NCI-H524 (cell line): ENCODE data around the gene CA10.

Experiments used
- DNase-seq, 2 experiments: peaks; one replicate each; lab custom pipeline; 2025; lab: John Stamatoyannopoulos, UW

CA10 gene

DNA sequence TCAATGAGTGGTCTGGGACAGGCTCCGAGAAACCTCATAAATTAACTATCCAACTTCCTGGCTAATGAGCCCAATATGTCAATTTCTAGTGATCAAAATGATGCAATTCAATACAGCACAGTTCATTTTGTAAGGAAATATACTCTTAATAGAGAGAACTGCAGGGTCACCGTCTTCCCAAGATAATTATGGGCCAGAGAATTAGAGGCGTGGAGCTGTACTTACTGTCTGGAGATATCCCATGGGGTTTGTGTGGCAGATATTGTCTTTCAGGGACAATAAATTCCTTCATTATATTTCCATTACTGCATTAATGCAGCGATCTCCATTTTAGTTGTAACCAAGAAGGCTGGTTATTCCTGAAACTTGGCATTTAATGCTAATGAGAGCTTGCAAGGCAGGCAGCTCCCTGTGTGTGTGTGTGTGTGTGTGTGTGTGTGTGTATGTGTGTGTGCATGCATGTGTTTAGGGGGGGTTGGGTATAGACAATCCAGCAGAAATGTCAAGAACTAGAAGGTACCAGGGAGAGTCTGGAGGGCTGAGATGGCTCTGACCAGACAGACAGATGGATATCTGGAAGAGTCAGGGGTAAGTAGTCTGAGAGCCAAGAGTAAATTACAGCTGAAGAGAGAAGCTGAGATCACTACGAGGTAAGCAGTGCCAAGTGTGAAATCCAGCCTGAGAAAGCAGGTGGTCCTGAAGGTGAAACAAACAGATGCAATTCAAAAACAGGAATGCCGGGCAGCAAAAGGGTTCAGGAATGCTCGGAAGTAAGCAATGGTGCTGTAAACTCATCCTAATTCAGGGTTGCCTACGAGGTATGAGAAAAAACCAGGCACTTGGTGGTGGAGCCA is 393.0 kb downstream of the CA10 start:
- DNase-seq: peak; percentile 31 to 79

DNA sequence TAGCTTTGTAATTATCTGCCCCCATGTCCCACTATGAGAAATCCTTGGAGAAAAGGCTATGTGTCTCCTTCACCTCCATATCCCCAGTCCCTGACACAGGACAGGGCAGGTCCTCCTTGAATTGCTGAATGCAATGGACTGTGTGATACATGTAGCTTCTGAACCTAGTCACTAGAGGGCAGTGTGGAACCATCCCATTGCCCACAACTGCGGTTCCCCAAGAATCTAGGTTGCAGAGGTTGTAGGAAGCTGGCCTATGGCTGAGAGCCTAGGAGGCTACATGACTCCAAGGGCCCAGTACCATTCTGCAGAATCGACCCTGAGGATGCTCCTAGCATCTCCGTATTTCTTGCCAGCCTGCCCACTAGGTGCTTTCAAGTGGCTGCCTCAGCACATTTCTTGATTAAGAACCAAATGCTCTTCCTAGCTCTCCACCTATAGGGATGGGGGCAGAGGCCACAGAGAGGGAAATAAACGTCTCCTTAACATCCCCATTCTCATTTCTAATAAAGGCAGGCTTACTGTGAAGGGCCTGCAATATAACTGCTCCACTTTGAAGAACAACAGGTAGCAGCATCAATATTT is 394.0 kb downstream of the CA10 start:
- peak; percentile 83 to 94 for DNase-seq

DNA sequence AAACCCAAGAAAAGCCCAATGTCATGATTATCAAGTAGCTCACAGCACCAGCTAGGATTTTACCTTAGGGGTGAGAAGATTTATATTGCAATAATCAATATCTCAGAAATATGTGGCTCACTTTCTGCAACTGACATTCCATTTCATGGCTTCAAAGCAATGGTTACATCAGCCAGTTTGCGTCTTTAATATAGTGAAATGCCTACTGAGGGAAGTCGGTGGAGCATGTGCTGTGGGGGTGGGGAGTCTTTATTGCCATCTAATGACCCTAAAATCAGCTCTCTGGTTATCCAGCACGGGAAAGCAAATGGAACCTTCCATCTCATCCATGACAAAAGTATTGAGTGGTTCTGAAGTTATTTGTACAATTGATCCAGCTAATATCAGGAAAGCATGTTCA is 395.5 kb downstream of the CA10 start:
- no peak for DNase-seq

DNA sequence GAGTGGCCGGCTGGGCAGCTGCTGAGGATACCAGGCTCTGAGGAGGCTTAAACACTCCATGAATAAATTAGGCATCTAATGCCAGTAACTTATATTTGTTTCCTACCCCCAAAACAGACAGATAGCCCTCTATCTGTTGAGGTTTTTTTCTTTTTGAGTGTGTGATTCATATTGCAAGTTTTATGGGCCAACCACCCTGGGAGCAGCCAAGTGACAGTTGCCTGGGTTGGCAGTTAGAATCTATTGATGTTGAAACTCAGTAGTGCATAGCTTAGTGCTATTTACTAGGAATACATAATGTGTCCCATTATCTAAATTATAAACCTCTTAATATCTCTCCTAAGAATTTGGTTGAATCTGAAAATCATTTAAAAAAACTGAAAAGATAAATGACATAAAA is 397.4 kb downstream of the CA10 start:
- DNase-seq: peak in 1 of 2 experiments; percentile 52

DNA sequence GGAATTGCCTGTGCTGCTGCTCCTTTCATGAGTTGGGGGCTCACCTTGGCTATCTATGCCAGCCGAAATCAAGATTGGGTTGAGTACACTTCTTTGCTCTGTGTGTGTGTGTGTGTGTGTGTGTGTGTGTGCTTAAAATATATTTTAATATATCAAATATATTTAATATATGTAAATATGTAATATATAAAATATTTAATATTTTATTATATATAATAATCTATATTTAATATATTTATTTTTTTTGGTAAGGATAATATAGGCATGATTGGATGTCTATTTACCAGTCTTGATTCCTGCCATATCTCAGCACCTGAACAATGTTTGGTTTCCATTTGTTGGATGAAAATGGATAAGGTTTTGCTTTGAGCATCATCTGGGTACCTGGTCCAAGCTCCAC is 399.3 kb downstream of the CA10 start:
- DNase-seq: no peak

DNA sequence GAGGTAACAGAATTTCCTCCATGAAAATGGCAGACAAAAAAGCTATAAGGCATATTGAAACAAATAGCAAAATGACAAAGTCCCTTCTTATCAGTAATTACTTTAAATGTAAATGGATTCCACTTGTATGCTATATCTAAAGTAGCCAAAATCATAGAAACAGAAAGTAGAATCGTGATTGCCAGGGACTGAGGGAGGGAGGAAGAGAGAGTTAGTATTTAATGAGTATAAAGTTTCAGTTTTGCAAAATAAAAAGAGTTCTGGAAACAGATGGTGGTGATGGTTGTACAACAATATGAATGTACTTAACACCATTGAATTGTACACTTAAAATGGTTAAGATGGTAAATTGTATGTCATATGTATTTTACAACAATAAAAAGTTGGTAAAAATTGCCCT is 407.4 kb downstream of the CA10 start:
- DNase-seq: no peak

DNA sequence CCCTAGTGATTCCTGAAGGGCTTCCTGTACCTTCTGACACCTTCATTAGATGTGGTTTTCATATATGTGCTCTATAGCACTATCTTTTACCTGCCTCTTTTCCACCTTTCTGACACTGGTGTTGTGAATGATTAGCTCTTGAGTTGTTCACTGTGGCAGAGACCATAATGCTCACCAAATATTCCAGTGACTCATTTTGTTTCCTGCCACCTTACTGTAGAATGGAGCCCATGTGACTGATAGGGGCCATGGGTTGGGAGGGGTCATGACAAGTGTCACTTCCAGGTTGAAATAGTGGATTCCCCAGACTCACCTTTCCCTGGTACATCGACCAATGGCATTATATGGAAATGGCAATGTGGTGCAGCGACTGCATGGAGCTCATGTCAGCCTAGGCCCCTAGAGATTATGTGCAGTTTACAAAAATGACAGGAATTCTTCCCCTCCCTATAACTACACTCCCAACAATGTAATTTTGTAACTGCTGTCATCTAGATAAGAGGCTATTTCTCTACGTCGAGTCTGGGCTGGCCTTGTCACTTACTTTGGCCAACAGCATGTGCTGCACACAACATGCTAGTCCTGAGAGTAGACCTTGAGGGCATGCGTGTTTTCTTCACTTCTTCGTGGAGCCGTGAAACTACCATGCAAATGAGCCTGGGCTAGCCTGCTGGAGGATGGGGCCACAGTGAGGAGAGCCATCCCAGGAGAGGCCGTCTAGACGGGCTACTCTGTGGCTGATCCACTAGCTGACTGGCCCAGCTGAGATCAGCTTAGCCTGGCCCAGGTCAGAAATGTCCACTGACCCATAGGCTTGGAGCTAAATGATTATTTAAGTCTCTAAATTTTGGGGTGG is 409.5 kb downstream of the CA10 start:
- DNase-seq: no peak

DNA sequence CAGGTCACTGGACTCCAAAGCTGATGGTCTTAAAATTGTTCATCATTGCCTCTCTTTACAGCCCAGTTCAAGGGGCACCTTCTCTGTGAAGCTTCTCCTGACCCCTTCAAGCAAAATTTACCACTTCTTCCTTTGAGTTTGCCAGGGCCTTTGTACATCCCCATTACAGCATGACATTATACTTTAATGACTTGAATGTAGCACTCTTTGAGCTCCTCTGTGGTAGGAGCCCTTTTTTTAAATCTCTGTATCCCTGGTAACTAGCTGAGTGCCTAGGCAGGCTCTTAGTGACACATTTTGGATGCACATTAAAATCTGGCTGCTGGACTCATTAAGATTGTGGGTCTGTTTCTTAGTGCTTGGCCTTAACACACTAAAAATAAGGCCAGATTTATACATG is 412.1 kb downstream of the CA10 start:
- peak in 1 of 2 experiments; percentile 52 for DNase-seq

DNA sequence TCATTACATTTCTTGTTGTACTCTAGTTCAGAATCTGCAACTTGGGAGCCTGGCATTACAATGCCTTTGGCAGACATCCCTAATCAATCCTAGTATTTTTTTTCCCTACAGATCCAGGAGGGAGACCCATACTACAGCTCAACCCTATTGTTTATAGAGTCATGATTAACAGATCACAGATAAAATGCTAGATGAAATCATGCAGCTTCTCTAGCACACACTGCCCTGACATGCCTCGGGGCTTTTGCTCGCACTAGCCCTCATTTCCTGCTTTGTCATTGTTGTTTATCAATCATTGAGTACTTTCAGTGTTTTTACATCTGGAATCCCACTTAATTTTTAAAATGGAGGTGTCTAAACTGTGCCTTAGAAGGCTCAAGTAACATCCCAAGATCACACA is 412.5 kb downstream of the CA10 start:
- DNase-seq: no peak

DNA sequence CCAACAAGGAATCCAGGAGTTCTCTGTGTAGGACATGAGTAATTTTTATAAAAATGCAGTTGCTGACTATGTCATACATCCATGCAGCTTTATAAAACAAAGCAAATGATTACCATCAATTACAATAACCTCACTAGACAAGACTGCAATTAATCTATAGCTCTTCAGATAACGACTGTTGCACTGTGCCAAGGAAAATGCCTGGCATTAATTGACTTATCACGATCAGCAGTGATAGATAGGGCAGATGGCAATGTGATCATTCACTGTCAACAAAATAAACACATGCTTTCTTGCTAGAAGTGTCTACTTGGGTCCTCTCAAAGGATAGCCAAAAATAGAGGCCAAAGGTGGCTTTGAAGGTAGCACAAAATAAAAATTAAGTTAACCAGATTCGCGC is 415.0 kb downstream of the CA10 start:
- DNase-seq: peak in 1 of 2 experiments; percentile 25

DNA sequence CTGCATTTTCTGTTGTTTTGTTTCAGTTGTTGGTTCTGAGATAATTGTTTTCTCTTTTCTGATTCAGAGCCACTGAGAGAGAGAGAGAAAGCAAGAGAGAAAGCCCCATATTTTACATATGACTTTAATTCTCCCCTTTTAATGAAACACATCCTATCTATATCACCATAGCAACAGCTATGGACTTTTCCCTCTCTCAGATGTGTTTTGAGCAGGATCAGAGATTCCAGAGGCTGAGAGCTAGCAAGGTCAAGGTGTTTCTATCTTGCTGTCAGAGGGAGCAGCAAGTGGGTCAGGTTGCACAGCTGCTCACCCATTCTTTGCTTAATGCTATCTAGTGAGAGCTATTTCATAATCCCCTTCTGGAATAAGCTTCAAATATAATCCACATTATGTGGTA is 415.9 kb downstream of the CA10 start:
- peak in 1 of 2 experiments; percentile 97 for DNase-seq

DNA sequence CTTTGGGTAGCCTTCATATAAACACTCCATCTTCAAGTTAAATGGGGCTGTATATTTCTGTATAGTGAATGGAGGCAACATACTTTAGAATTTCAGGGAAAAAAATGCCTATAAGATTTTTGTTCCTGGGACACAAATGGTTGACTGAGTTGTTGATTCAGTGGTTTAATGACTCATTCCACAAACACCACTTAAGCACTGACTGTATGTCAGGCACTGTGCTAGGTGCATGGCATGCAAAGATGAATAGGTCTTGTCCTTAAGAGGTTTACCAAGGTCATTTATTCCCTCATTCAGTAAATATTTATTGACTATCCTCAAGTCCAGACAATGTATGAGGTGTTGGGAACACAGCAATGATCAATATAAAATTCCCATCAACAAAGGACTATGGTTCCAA is 417.1 kb downstream of the CA10 start:
- DNase-seq: no peak

DNA sequence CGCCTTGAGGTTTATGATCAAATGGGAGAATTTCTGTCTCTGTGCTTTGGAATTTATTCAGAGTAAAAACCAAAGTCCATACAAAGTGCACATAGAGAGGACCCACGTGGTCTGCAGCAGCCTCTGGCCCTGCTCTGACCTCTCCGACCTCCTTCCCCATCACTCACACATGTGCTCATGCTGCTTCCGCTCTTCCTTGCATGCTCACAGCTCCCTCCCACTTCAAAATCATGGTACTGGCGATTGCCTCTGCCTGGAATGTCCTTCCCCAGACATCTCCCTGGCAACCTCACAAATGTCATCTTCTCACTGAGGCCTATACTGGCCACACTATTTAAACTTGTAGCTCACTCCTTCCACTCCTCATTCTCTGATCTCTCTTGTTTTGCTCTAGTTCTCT is 418.0 kb downstream of the CA10 start:
- no peak for DNase-seq

DNA sequence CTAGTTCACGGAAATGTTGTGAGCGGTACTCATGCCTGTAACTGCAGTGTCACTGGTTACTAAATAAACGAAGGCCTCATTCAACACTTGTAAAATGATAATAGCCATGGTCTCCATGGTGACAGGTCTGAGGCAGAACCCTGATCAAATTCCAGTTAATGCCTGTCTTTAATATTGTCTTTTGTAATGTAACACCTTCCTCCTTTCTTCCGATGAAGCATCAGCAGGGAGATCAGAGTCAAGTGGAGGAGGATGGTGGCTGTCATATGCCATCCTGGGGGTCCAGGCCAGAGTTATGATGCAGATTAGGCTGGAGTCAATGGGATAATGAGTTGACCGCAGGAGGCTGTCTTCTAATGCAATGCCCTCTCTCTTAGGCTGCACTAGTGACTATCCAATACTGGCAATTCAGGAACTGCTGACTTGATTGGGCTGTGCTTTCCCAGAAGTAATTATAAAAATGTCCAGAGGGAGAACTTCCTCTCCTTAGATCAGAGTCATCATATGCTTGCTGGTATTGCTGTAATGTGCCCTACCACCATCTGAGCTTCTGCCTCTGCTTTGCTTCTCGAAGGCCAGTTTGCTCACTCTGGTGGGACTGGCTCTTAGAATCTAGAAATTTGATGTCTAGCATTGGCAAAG is 419.1 kb downstream of the CA10 start:
- DNase-seq: peak; percentile 83 to 98

DNA sequence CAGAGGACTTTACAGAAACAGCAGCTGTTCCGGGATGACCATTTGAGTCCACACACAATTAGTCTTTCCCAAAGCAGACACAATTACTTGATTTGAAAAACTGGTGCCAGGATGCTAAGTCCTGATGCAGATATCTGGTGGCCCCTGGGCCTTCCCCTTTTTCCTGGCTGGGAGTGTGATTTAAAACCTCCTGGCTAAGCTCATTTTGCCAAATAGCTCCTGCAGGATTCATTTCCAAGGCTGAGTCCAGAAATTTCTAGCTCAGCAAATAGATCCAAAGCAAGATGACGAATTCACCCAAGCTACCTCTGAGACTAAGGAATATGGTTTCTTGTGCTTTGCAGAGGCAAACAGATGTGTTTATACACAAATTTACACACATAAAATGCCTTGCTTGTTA is 422.2 kb downstream of the CA10 start:
- DNase-seq: no peak

DNA sequence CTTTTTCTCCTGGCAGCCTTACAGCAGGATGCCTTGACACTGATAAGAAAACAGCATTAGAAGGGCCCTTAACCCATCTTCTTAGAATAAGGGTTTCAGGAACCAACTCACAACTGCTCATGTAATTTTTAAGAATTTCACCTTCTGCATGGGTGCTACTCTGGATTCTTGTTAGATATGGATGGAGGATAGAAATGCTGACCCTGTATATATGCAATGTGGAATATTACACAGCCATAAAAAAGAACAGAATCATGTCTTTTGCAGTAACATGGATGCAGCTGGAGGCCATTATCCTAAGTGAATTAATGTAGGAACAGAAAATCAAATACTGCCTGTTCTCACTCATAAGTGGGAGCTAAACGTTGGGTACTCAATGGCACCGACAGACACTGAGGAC is 423.5 kb downstream of the CA10 start:
- no peak for DNase-seq

DNA sequence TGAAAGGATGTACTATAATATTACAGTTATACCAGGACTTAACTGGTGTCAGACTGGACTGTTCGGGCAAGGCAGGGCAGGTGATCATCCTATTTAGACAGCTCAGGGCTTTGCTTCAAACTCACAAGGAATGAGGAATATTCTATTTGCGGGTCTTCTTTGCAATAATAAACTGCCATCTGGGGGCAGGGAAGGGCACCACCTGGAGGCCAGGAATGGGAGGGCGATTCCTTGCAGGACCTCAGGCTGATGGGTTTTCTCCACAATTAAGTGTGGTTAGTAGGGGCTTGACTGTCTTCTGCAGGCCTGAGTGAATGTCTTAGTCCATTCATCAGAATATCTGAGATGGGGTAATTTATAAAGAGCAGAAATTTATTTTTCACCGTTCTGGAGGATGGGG is 424.1 kb downstream of the CA10 start:
- DNase-seq: peak in 1 of 2 experiments; percentile 33

DNA sequence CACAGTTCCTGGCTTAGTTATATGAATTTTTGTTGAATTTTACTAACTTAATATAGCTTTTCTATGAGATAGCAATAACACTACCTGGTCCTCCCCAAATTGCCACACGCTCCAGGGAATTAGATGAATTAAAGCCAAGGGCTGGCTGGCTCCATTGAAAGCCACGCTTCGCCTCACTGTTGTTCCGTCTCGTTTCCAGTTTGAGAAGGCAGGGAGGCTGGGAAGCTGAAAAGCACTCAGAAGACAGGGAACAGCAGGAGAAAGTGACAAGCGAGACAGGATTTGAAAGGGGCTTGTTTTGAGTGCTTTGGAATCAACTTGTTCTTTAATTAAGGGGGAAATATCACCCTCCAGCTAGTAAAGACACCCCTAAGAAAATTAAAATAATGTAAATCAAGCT is 425.3 kb downstream of the CA10 start:
- DNase-seq: no peak

DNA sequence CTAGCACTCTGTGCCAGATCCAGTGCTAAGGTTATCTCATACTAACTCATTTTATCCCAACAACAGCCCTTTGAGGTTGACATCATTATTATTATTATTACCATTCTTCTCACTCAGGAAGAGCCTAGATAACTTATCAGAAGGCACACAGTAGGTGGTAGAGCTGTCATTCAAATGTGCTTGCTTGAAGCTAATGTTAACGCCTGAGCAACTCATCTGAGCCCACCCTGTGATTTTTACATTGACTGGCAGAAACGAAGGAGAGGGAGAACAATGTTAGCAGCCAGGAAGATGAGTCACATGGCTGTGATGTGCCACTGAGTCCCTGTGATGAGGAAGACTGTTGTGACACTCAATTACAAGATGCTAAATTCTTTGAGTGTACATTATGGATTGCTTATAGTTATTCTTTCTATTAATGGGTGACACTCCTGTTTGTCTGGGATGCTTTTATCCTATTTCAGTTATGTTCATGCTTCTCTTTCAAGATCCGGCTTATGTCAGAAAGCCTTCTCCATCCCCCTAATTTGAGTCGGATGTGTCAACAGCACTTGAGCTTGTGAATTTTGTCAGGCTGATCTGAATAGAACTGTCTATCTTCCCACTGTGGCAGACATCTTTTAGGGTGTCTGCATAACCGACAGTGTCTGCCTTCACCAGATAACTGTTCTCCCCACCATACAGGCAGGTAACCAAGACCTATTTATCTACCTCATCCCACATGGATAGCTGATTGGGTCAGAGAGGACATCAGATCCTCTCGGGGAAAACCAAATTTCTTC is 426.4 kb downstream of the CA10 start:
- DNase-seq: no peak

DNA sequence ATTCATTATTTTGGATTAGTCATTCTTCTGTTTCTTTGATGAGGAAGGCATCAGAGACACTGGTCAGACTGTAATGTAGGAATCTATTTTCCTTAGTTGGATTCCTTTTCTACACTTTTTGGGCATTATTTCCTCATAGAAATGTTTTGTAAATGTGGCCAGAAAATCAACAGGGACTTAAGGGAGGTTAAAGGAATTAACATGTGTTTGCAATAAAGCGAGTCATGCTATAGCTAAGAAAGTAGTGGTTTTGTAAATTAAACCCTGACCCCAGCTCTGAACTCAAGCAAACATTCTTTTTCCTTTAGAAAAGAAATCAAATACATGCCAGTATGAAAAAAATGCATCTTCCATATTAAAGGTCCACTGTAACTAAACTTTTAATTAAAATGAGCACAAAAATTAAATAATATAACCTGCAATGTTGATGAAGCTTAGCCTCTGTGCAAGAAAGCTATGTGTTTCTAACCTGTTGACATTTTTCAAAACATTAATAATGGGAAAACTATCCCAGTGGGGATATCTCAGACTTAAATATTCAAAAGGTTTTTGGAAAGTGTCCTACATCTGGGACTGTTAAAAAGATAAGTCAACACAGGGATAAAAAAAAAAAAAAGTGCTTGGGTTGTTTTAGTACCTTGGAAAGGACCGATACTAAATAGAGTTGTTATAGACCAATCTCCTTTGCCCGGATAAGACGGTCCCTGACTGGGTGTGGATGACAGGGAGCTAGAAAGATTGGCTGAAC is 428.0 kb downstream of the CA10 start:
- DNase-seq: no peak

DNA sequence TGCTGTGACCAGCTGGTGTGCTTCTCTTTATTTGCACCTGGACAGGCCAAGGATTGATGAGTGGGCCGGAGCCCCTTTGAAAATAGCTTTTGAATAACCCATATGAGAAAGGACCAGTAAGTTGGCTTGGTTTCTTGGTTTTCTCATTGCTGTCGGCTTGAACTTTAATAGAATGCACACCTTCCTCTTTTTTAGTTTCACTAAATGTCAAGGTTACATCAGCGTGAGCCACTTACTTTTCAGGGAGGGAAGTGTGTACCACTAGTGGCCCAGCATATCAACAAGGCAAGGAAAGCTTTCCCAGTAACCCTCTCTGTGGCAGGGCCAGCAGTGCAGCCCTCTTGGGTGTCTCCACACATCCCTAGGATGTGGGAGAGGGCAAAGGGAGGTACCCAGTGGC is 433.3 kb downstream of the CA10 start:
- no peak for DNase-seq
